GM18861 (cell line): Measurements from ENCODE around the gene XNDC1N.

Source experiments
- ATAC-seq: cut with Tn5 transposase; IDR thresholded peaks from one replicate; pipeline ENCODE4 v1.9.1; 2021; ENCODE audit not compliant: unreplicated experiment

Gene XNDC1N

GRCh38 chr11:71927820-71928736, at the start of gene XNDC1N:
TSS of gene XNDC1N (minus strand) at chr11:71928594. CDS start at chr11:71923353, 5,241 bp downstream.
- ATAC-seq = peak; percentile 40

- no peak for ATAC-seq
Observed at GRCh38 chr11:71977743-71978418, 49.5 kb upstream of the XNDC1N start.

- no peak for ATAC-seq
Observed at GRCh38 chr11:71977090-71977489, 48.7 kb upstream of the XNDC1N start.

- ATAC-seq = no peak
Observed at GRCh38 chr11:71976551-71976950, 48.2 kb upstream of the XNDC1N start.

- no peak for ATAC-seq
Observed at GRCh38 chr11:71971680-71972079, 43.3 kb upstream of the XNDC1N start.

GRCh38 chr11:71964641-71965040, 36.2 kb upstream of the XNDC1N start:
- no peak for ATAC-seq

- no peak for ATAC-seq
Observed at GRCh38 chr11:71963468-71963867, 35.1 kb upstream of the XNDC1N start.

GRCh38 chr11:71962428-71963038, 34.1 kb upstream of the XNDC1N start:
- ATAC-seq = peak; percentile 75

GRCh38 chr11:71955898-71956456, 27.6 kb upstream of the XNDC1N start:
- no peak for ATAC-seq

- ATAC-seq = no peak
Observed at GRCh38 chr11:71951741-71952310, 23.4 kb upstream of the XNDC1N start.

- no peak for ATAC-seq
Observed at GRCh38 chr11:71949034-71949433, 20.6 kb upstream of the XNDC1N start.

- no peak for ATAC-seq
Observed at GRCh38 chr11:71948314-71949027, 20.1 kb upstream of the XNDC1N start.

GRCh38 chr11:71947498-71947897, 19.1 kb upstream of the XNDC1N start:
- ATAC-seq = no peak

GRCh38 chr11:71946144-71946571, 17.8 kb upstream of the XNDC1N start:
- peak; percentile 38 for ATAC-seq

- ATAC-seq = no peak
Observed at GRCh38 chr11:71940561-71941219, 12.3 kb upstream of the XNDC1N start.

GRCh38 chr11:71937826-71938225, 9.4 kb upstream of the XNDC1N start:
- no peak for ATAC-seq

GRCh38 chr11:71936825-71937224, 8.4 kb upstream of the XNDC1N start:
- ATAC-seq = no peak

- no peak for ATAC-seq
Observed at GRCh38 chr11:71935338-71935925, 7.0 kb upstream of the XNDC1N start.

GRCh38 chr11:71934213-71934612, 5.8 kb upstream of the XNDC1N start:
- no peak for ATAC-seq
